Activated CD8-positive, alpha-beta T cell treated with anti-CD3 and anti-CD28 coated beads for 36 hours (primary cell): Measurements from ENCODE around the gene DDRGK1. TPM values are rescaled to one million over a fixed set of nuclear protein-coding genes. Genes with fewer than 3 reads are reported as not detected.

Source experiments
- ATAC-seq: fragments of 200-7000 bp; cut with Tn5 transposase; one replicate; pipeline ENCODE4 v1.10.0; 2021; ENCODE audit warnings: mild to moderate bottlenecking, moderate library complexity
- CTCF ChIA-PET: fragments of 350-600 bp; sonication (Branson Sonifier 250); formaldehyde crosslinking; loops from one replicate; lab custom pipeline; 2021; ENCODE audit warnings: antibody characterized with exemption; lab: Charles Lee
- POLR2A ChIA-PET: fragments of 350-600 bp; sonication (Branson Sonifier 250); formaldehyde crosslinking; loops from one replicate; lab custom pipeline; 2021; ENCODE audit warnings: antibody characterized with exemption; lab: Charles Lee
- DNase-seq: peaks from one replicate; pipeline ENCODE4 v3.0.0-alpha.2; 2020
- H3K27ac Mint-ChIP-seq: one replicate; pipeline ENCODE4 v1.8.0; 2021; ENCODE audit warnings: mild to moderate bottlenecking, mixed read lengths
- H3K27me3 Mint-ChIP-seq: one replicate; pipeline ENCODE4 v1.8.0; 2021; ENCODE audit warnings: mixed read lengths
- H3K36me3 Mint-ChIP-seq: one replicate; pipeline ENCODE4 v1.8.0; 2021; ENCODE audit warnings: low read depth, mixed read lengths
- H3K4me1 Mint-ChIP-seq: one replicate; pipeline ENCODE4 v1.8.0; 2021; ENCODE audit warnings: low read depth, mixed read lengths
- H3K4me3 Mint-ChIP-seq: one replicate; pipeline ENCODE4 v1.8.0; 2021; ENCODE audit warnings: mild to moderate bottlenecking, moderate library complexity, mixed read lengths
- H3K9me3 Mint-ChIP-seq: one replicate; pipeline ENCODE4 v1.8.0; 2021; ENCODE audit warnings: mixed read lengths
- intact Hi-C: fragments of 100-400 bp; cut with micrococcal nuclease; formaldehyde crosslinking; loops from one replicate; pipeline ENCODE4 v1.10.0; 2022
- total RNA-seq, 2 experiments: library from RNA; stranded (reverse); gene quantifications; one replicate each; pipeline ENCODE4 v1.2.3, GENCODE V29; 2021
- TF ChIP-seq, protein P1 (sequence below): fragments of 200-600 bp; IDR thresholded peaks from one replicate; pipeline ENCODE4 v1.8.0; 2022; ENCODE audit warnings: antibody characterized with exemption, mild to moderate bottlenecking

The DDRGK1 gene
- total RNA-seq, 2 experiments from 2014 or later = 50.1 to 54.1 TPM

DNA sequence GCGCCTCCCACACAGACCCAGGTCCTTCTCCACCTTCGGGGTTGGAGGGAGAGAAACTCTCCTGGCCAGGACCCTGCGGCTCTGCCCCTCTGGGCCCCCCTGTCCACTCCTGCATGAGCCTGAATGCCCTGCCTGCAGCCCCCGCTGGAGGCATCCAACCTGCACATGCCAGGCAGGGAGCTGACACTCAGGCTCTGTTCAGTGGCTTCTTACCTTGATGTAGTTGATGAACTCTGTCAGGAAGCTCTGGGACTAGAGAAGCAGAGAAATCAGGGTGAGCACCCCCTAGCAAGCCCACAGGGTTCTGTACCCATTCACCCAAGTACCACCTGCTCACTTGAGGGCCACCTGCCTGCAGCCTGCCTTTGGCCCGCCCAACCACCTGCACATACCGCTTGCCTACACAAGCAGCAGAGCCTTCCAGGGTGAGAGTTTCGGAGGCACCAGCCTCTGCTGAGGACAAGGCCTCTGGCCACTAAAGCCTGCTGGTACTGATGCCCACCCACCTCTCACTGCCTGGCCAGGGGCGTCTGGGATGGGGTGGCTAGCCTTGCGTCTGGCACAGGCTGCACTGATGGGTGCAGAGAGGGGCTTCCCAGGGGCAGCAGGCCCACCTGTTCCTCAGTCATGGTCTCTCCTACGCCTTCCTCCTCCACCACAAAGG is 9.7 kb downstream of the DDRGK1 start:
- Mint-ChIP-seq H3K4me1 (peaks cover 11% of the 10 kb centered on the region), H3K4me3 (no peak overlapping the region), H3K27ac (peak overlapping the region; percentile 31), H3K27me3 (no peaks in the 10 kb centered on the region), H3K9me3 (no peaks in the 10 kb centered on the region), H3K36me3 (peaks cover 46% of the 10 kb centered on the region)
- TF ChIP-seq, protein P1, sequence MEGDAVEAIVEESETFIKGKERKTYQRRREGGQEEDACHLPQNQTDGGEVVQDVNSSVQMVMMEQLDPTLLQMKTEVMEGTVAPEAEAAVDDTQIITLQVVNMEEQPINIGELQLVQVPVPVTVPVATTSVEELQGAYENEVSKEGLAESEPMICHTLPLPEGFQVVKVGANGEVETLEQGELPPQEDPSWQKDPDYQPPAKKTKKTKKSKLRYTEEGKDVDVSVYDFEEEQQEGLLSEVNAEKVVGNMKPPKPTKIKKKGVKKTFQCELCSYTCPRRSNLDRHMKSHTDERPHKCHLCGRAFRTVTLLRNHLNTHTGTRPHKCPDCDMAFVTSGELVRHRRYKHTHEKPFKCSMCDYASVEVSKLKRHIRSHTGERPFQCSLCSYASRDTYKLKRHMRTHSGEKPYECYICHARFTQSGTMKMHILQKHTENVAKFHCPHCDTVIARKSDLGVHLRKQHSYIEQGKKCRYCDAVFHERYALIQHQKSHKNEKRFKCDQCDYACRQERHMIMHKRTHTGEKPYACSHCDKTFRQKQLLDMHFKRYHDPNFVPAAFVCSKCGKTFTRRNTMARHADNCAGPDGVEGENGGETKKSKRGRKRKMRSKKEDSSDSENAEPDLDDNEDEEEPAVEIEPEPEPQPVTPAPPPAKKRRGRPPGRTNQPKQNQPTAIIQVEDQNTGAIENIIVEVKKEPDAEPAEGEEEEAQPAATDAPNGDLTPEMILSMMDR = no peak
- DNase-seq = no peak
- intact Hi-C loops = no loop called here
- no peak for ATAC-seq
- POLR2A ChIA-PET = no interaction called here
- CTCF ChIA-PET = no interaction called here

DNA sequence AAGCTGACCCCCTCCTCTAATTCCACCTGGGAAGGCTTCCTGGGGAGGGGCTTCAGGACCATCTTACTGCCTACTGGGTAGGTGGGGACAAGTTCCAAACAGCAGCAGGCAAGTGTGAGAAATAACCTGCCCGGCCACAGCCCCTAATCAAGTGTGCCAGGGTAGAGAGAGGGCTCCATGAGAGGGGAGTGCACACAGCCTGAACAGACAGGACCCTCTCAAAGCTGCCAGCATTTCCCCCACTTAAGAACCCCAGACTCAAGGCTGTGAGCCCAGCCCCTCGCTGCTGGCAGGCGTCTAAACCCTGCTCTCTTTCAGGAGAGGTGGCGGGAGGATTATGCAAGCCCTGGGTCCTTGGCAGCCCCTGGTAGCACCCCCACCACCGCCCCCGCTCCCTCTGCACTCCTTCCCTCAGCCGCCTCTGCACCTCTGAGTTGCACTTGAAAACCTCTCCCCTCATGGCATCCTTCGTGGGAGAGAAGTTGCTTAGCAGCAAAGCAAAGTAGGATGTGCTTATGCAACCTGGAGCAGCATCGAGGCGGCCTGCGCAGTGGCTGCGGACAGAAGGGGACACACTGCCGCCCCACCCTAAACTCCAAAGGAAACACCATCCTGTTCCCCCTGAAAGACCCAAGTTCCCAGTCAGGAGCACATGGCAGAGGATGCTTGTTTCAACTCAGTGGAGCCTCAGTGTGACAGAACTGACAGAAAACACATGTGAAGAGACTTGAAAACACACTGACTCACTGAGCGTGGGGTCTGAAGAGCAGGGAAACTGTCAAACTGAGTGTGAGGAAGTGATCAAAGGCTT is 10.5 kb downstream of the DDRGK1 start:
- ChIA-PET POLR2A (no interaction called here), CTCF (interaction anchor here (0.7 kb wide), 1 partner anchor 123 kb away, joined by 3 read pairs; no protein-coding TSS in a partner anchor)

DNA sequence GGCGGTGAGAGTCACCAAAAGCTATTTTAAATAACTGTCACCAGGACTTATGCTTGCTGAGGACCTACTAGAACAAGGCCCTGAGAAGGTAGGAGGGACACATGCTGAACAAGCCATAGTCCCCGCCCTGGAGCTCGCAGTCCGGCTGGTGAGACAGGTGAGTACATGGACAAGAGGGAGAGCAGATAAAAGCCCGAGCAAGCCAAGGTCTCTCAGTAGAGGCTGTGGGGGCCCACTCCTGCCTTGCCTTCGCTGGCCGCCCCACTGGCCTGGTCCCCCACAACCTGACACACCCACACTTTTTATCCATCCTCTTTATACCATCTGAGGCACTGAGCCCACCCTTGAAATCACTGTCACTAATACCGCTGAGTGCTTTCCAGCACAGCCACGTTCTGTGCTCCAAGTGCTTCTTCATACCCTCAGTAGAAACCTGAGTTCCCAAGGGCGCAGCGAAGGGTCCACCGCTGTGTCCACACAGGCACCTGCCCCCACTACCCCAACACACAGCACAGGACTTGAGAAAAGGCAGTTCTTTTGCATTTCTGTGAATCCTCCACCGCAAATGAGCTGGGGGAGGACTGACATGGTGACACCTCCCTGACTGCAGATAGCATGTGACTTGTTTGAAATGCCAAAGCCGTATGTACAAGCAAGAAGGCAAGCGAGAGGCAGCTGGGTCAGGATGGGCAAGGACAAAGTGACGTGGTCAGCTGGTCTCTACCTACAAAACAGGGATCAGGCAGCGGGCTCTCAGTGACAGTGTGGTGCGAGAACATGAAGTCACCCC is 12.1 kb downstream of the DDRGK1 start:
- CTCF ChIA-PET = interaction anchor here (0.6 to 1.4 kb wide), 2 partner anchors 9 to 16 kb away, joined by 3 read pairs; partner anchors contain the start of gene ITPA
- H3K36me3 Mint-ChIP-seq = peaks cover 38% of the 10 kb centered on the region
- no peak overlapping the region for H3K27ac Mint-ChIP-seq
- DNase-seq = no peak
- H3K4me3 Mint-ChIP-seq = no peak overlapping the region
- intact Hi-C loops = no loop called here
- peaks cover 11% of the 10 kb centered on the region for H3K4me1 Mint-ChIP-seq
- no peak for ATAC-seq
- POLR2A ChIA-PET = interaction anchor here (0.7 to 1.2 kb wide), 4 partner anchors 37 to 157 kb away, joined by 3 read pairs; no protein-coding TSS in a partner anchor
- no peaks in the 10 kb centered on the region for H3K27me3 Mint-ChIP-seq
- H3K9me3 Mint-ChIP-seq = no peaks in the 10 kb centered on the region
- TF ChIP-seq, protein P1 = no peak

More for the DNA sequence above, 10.5 kb downstream of the DDRGK1 start:
- peak; percentile 38 for DNase-seq
- Mint-ChIP-seq H3K9me3 (no peaks in the 10 kb centered on the region), H3K27ac (no peak overlapping the region), H3K36me3 (peaks cover 43% of the 10 kb centered on the region), H3K27me3 (no peaks in the 10 kb centered on the region), H3K4me3 (no peak overlapping the region), H3K4me1 (peaks cover 11% of the 10 kb centered on the region)
- TF ChIP-seq, protein P1 = no peak
- peak; percentile 68 for ATAC-seq
- intact Hi-C loops = no loop called here

DNA sequence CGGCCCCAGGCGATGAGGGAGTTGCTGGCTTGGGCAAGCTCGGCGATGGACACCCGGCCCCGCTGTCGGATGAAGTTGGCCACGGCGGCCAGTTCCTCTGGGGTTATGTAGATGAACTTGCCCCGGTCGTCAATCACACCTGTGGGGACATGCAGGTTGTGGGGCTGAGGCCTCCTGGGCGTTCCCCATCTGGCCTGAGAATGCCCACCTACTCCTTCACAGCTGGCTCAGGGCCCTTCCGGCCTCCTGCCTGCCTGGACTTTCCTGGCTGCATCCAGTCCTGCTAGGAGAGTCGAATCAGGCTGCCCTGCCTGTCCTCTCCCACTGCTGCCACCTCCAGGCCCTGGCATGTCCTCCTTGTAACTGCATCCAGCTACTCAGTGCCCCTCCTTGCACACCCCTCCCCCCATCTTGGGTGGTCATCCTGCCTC is 13.8 kb downstream of the DDRGK1 start:
- DNase-seq (no peak), ATAC-seq (no peak)
- peaks cover 33% of the 10 kb centered on the region for H3K36me3 Mint-ChIP-seq
- H3K27ac Mint-ChIP-seq = no peak overlapping the region
- TF ChIP-seq, protein P1 = no peak
- H3K9me3 Mint-ChIP-seq = no peaks in the 10 kb centered on the region
- CTCF ChIA-PET = no interaction called here
- H3K27me3 Mint-ChIP-seq = no peaks in the 10 kb centered on the region
- peaks cover 5% of the 10 kb centered on the region for H3K4me1 Mint-ChIP-seq
- intact Hi-C loops = no loop called here
- no peak overlapping the region for H3K4me3 Mint-ChIP-seq
- POLR2A ChIA-PET = no interaction called here
